ENCODE data around the gene QKI. TPM values are rescaled to one million over a fixed set of nuclear protein-coding genes. Genes with fewer than 3 reads are reported as not detected.

Gene QKI
- total and polyA plus RNA-seq, 10 of the 15 experiments (the other 5 are each of a cell fraction or from before 2014, with no cell fraction given): 4.7 to 72.5 (median 38.9) TPM

GRCh38 chr6:163513003-163513402 lies 98.5 kb downstream of the QKI start (continued):
- TF ChIP-seq MAX (IDR thresholded peaks at IDR 0.05; ENCODE audit: low read depth, low read length): no peak
- no peak for TF ChIP-seq EGR1 (IDR thresholded peaks at IDR 0.05; ENCODE audit: borderline replicate concordance in 1 of 2, low read depth in 2 of 2, low read length in 2 of 2)

- ATAC-seq (no peak), FAIRE-seq (no peak), DNase-seq (ENCODE audit: low read depth, low spot score) (no peak)
- RAD21 ChIA-PET (ENCODE audit: unreplicated experiment): no interaction called here
- in situ Hi-C loops (cut with MboI) (no loop called here), intact Hi-C loops (cut with micrococcal nuclease; ENCODE audit: unreplicated experiment) (no loop called here)
- Histone ChIP-seq H4K20me1 (ENCODE audit: control insufficient read depth, insufficient read depth) (no peaks in the 10 kb centered on the region), H2AFZ (ENCODE audit: control insufficient read depth, low read depth, low read length) (no peak overlapping the region), H3K36me3 (ENCODE audit: control insufficient read depth in 2 of 2, insufficient read depth in 2 of 2, low read length in 1 of 2) (no peaks in the 10 kb centered on the region), H3K4me3 (no peak overlapping the region), H3K79me2 (ENCODE audit: control insufficient read depth, insufficient read depth, low read length) (peaks cover 6% of the 10 kb centered on the region), H3K27me3 (replicated peaks in 1 of 2; ENCODE audit: control insufficient read depth in 2 of 2, insufficient read depth in 2 of 2, low read length in 1 of 2) (no peaks in the 10 kb centered on the region), H3K9me3 (replicated peaks; ENCODE audit: control insufficient read depth, insufficient read depth, low read length) (no peaks in the 10 kb centered on the region; the same call in 2 of the 3 replicates), H3K4me2 (ENCODE audit: control insufficient read depth, insufficient read depth) (no peak overlapping the region), H3K9ac (ENCODE audit: control insufficient read depth, insufficient read depth, low read length) (no peak overlapping the region), H3K27ac (ENCODE audit: control insufficient read depth, insufficient read depth) (no peak overlapping the region), H3K4me1 (ENCODE audit: control insufficient read depth, insufficient read depth, low read length) (no peaks in the 10 kb centered on the region)
- BruUV-seq (replicated peaks): no TSS peak
- 97% methylated on average over 2 of the region's 2 CpGs for WGBS (ENCODE audit: insufficient coverage, insufficient replicate concordance, low lambda C conversion rate, missing lambda C conversion rate)
- SMC1A ChIA-PET (ENCODE audit: uncharacterized antibody, unreplicated experiment): interaction anchor here (1.6 kb wide), 1 partner anchor 15 kb away, joined by 7 read pairs; no protein-coding TSS in a partner anchor
- POLR2A ChIA-PET: no interaction called here
- no peak for TF ChIP-seq IRF4 (IDR thresholded peaks at IDR 0.05; ENCODE audit: low read depth, low read length)
- TF ChIP-seq GABPA (IDR thresholded peaks at IDR 0.05; ENCODE audit: low read depth): no peak
- no peak for TF ChIP-seq IRF5 (IDR thresholded peaks at IDR 0.05; ENCODE audit: borderline replicate concordance)
- no peak for TF ChIP-seq JUND (IDR thresholded peaks at IDR 0.05; ENCODE audit: low read depth, low read length)
- TF ChIP-seq RELA (IDR thresholded peaks at IDR 0.05; ENCODE audit: borderline replicate concordance, partially characterized antibody): no peak
- TF ChIP-seq NKRF (conservative IDR thresholded peaks at IDR 0.05): no peak
- no peak for TF ChIP-seq FOXM1 (IDR thresholded peaks at IDR 0.05; ENCODE audit: low read depth, low read length)
- no peak for TF ChIP-seq NBN (IDR thresholded peaks at IDR 0.05)
- no peak for TF ChIP-seq IKZF2 (IDR thresholded peaks at IDR 0.05)
- no peak for TF ChIP-seq NFYA (IDR thresholded peaks at IDR 0.05; ENCODE audit: borderline replicate concordance, low read depth, low read length)
- TF ChIP-seq ZZZ3 (IDR thresholded peaks at IDR 0.05; ENCODE audit: control insufficient read depth, insufficient read length, low read depth): no peak
- TF ChIP-seq NR2F1 (conservative IDR thresholded peaks at IDR 0.05): no peak
- TF ChIP-seq TCF12 (IDR thresholded peaks at IDR 0.05; ENCODE audit: low read depth, low read length): no peak
- TF ChIP-seq MLLT1 (IDR thresholded peaks at IDR 0.05): no peak
- CTCF ChIA-PET: interaction anchor here (0.7 kb wide), 1 partner anchor 10 kb away, joined by 3 read pairs; no protein-coding TSS in a partner anchor
Measured at GRCh38 chr6:163513570-163514166, 99.2 kb downstream of the QKI start.
